NCI-H69 (cell line): ENCODE results near the gene GUCY1B1.

Source experiments
- DNase-seq: peaks from one replicate; lab custom pipeline; 2025; lab: John Stamatoyannopoulos, UW

GUCY1B1 gene

DNA sequence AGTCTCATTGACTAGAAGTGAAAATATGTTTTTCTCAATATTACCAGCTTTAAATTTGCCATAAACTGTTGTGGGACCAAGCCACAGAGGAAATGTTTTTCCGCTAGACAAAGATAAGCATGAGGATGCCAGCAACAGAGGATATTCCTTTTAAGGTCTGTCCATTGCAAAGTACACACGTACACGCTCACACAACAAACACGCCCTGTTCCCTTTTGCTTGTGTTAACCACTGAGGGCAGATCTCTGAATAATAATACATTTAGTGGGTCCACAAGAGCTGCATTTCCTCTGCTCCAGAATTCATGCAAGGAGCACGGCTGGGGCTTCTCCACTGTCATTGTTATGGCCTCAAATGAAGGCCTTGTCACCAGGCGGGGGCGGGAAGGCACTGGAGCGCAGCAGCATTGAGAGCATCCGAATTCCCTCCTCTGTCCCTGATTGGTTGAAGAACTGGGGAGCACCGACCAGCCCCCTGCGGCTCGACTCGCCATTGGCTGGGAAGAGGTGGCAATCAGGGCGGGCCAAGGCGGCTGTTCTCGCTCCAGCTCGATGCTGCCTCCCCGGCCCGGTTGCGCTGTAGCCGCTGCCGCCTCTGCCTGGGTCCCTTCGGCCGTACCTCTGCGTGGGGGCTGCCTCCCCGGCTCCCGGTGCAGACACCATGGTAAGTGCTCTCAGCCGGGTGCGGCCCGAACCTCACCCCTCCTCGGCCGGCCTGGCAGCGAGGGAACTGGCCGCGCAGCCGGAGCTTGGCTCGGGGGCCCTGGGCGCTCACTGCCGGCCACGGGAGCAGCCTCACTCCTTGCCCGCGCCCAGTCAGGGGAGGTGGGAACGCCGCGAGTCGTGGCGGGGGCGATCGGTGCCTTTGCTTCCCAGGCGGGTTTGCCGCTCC, at the start of gene GUCY1B1:
Gene GUCY1B1 (plus strand): TSS at position 541 of the 891 bp plus-strand sequence. CDS start 120 bp downstream, at position 661.
- DNase-seq = peak; percentile 16

DNA sequence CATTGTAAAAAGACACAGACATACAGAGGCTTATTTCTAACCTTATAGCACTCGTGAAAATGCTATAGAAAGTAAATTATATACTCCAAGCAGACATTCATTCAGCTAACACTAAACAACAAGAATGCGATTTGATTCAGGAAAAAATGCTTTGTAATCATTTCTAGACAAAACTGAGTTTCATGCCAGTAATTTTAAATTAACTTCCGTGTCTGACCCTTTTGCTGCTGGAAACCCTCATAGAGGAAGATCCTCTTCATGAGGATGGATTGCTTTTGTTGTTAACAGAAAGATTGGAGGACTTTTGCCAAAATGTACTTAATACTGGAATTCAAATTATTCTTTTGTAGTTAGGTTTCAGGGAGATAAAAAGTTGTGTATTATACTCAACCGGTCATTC, 48.9 kb upstream of the GUCY1B1 start:
- no peak for DNase-seq

- DNase-seq = no peak
Measured at GRCh38 chr4:155711556-155711955, 47.3 kb upstream of the GUCY1B1 start.

DNA sequence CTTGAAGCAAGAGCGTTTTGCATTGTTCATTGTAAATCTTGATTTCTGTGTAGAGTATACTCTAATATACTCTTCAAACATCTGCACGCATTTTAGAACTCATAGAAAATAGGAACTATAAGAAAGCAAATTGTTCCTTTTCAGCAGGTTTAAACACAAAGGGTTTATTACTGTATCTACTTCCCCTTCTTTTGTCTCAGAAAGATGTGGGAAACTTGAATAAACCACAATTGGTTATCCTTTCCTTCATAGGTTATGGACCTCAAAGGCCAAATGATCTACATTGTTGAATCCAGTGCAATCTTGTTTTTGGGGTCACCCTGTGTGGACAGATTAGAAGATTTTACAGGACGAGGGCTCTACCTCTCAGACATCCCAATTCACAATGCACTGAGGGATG, 46.0 kb upstream of the GUCY1B1 start:
- DNase-seq = no peak

DNA sequence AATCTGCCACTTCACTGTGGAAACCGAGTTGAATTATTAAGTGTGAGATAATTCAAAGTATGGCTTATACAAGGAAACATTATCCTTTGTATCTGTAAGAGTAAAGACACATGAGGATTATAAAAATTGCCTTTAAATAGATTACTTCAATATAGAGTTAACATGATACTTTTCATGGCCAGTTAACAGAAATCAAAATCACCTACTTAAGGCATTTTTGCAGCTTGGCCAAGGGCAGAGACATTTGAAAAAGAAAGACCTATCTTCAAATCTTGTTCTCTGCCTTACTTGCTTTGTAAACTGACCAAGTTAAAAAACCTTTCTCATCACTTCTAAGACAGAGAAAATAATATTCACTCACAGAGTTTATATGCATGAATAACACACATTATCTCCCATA, 44.9 kb upstream of the GUCY1B1 start:
- no peak for DNase-seq

- no peak for DNase-seq
Measured at GRCh38 chr4:155722336-155722735, 36.5 kb upstream of the GUCY1B1 start.

DNA sequence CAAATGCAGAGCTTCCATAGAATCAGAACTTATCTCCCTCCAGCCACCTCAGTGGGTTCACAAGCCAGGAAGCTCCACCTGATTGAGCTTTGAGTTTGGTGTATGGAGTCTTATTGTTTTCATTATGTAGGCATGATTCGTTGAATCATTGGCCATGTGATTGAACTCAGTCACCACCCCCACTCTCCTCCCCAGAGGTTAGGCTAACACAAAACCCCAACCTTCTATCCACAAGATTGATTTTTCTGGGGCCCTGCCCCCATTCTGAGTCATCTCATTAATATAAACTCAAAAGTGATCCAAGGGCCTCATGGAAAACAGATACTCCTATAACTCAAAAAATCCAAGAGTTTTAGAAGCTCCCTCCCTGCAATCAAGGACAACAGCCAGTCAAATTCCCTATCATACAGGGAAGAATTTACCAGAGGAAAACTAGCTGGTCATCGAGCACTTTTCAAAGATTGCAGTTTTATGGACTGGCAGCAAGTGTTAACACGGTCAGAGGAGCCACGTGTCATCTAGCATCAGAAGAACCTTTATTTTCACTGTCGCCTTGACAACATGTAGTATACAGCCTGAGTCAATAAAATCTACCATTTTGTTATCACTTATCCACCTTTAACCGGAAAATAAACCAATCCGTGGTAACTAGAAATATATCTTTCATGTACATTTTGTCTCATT, 35.9 kb upstream of the GUCY1B1 start:
- no peak for DNase-seq

- DNase-seq = no peak
Measured at GRCh38 chr4:155724731-155725130, 34.1 kb upstream of the GUCY1B1 start.

GRCh38 chr4:155734065-155734464, 24.8 kb upstream of the GUCY1B1 start:
- no peak for DNase-seq

GRCh38 chr4:155734951-155735350, 23.9 kb upstream of the GUCY1B1 start:
- no peak for DNase-seq

- DNase-seq = no peak
Measured at GRCh38 chr4:155735496-155735895, 23.3 kb upstream of the GUCY1B1 start.

- no peak for DNase-seq
Measured at GRCh38 chr4:155738548-155738947, 20.3 kb upstream of the GUCY1B1 start.

DNA sequence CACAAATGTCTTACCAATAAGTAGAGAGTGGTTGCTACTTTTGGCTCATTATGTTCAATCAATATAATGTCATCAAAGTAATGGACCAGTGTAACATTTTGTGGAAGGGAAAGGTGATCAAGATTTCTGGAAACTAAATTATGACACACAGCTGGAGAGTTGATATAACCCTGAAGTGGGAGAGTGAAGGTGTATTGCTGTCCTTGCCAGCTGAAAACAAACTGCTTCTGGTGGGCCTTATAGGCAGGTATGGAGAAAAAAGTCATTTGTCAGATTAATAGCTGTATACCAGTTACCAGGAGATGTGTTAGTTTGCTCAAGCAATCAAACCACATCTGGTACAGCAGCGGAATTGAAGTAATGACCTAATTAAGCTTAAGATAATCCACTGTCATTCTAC, 17.3 kb upstream of the GUCY1B1 start:
- no peak for DNase-seq

GRCh38 chr4:155742310-155743015, 16.4 kb upstream of the GUCY1B1 start:
- DNase-seq = no peak

- DNase-seq = no peak
Measured at GRCh38 chr4:155745984-155746383, 12.8 kb upstream of the GUCY1B1 start.

DNA sequence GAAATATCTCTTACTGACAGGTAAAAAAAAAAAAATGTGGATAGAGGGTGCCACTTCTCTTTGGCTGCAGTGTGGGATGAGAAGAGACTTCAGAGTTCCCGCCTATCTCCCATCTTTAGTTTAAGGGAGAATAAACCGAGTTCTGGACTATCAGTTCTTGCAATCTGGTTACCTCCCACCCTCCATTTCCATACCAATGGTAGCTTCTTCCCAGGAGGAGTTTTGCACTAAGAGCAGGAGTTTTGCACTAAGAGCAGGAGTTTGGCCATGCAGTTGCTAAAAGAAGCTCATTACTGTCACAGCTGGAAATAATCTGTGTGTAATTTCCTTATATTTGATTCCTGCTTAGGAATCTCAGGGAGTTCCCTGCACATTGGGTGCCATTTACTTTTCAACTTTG, 10.8 kb upstream of the GUCY1B1 start:
- DNase-seq = no peak

- no peak for DNase-seq
Measured at GRCh38 chr4:155749041-155749440, 9.8 kb upstream of the GUCY1B1 start.

DNA sequence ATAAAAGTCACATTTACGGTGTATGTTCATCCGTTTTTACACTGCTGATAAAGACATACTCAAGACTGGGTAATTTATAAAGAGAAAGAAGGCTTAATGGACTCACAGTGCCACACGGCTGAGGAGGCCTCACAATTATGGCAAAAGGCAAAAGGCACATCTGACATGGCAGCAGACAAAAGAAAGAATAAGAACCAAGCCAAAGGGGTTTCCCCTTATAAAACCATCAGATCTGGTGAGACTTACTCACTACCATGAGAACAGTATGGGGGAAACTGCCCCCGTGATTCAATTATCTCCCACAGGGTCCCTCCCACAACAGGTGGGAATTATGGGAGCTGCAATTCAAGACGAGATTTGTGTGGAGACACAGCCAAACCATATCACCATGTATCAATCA, 7.3 kb upstream of the GUCY1B1 start:
- DNase-seq = no peak

DNA sequence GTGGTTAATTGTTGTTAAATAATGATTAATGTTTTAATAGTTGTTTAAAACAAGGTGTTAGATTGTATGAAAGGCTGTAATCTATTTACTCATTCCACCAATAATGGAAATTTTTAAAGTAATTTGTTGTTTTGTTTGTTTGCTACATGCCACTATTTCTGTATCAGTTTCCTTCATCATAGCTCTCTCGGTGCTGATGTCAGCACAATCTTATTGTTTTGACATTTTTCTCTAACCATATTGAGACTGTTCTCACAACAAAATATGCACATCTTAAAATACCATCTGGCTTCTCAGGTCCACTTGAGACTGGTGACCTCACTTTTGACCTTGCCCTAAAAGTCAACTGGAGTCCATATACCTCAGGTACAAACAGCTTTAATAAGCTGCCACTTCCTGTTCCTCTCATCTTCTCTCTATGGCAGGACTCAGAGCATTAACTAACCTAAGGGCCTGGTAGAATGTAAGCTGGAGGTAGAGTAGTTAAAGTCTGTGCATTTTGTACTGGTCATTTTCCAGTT, 1.0 kb upstream of the GUCY1B1 start:
- DNase-seq = no peak

DNA sequence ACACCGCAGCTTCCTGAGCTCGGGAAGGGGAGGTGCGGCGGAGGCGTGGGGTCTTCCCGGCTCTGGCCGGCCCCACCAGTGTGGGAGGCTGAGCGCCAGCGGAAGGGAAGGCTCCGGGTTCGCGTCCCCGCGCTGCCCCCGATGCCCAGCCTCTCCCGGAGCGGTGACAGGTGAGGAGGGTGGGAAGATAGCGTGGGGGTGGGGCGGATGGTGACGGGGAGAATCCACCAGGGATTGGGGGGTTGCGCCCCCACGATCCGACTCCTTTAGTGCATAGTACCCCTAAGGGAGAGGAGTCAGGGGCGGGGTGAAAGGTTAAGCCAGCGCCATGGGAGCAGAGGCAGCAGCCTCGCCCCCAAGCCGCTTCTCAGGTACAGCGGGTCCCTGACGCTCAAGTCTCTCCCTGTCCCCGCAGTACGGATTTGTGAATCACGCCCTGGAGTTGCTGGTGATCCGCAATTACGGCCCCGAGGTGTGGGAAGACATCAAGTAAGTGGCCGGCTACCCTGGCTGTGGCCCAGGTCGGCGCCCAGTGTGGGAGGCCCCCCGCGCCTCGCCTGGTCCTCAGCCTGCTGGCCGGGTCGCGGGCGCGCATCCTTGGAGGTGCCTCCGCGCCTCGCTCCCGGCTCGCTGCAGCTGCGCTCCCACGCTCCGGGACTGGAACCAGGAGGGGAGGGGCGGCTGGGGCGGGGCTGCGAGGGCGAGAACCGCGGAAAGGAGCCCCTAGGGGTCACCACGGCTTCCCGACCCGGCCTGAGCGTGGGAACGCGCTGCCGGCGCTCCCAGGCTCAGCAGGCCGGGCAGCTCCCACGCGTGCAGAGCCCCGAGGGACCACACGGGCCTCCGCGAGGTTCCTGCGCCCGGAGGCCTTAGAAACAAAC, 791 bp downstream of the GUCY1B1 start:
- DNase-seq = peak; percentile 11

DNA sequence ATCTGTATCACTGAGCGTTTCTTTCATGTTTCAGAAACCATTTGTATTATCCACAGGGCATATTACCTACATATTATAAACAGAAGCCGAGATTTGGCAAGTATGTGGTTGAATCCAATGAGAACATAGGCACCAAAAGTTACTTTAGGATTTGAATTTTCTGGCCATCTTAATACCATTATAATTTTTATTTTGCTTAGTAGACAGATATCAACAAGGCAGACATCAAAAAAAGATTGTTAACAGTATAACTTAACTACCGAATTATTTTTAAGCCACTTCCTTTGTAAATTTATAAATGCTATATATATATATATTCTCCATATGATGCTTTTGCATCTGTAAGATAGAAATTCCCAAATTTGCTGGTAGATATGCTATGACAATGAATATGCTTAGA, 2.2 kb downstream of the GUCY1B1 start:
- no peak for DNase-seq
